ENCODE results near the gene SNAPC2. TPM values are rescaled to one million over a fixed set of nuclear protein-coding genes. Genes with fewer than 3 reads are reported as not detected.
"Not testable (repeated sequence)": the region's sequence is repeated elsewhere in the genome, so short reads cannot be mapped to it uniquely, and the experiment has no call there.

SNAPC2 gene
- total RNA-seq, 1 donor from 2014 or later = 19.5 TPM

- H3K27me3 Mint-ChIP-seq (ENCODE audit: low read depth) = peaks cover 26% of the 10 kb centered on the region
- peak overlapping the region; percentile 64 for H3K4me3 Mint-ChIP-seq (ENCODE audit: low read depth)
- intact Hi-C loops (cut with micrococcal nuclease) = no loop called here
- peaks cover 12% of the 10 kb centered on the region for H3K4me1 Mint-ChIP-seq (ENCODE audit: low read depth)
- H3K9me3 Mint-ChIP-seq = no peaks in the 10 kb centered on the region
- peaks cover 23% of the 10 kb centered on the region for H3K36me3 Mint-ChIP-seq (ENCODE audit: low read depth)
- H3K27ac Mint-ChIP-seq = no peak overlapping the region
- no peak for DNase-seq (ENCODE audit: low spot score)
Observed at GRCh38 chr19:7915250-7916102, 4.7 kb upstream of the SNAPC2 start.

- H3K4me1 Mint-ChIP-seq (ENCODE audit: low read depth) = peaks cover 15% of the 10 kb centered on the region
- no peak overlapping the region for H3K27ac Mint-ChIP-seq
- no peaks in the 10 kb centered on the region for H3K9me3 Mint-ChIP-seq
- H3K36me3 Mint-ChIP-seq (ENCODE audit: low read depth) = peaks cover 16% of the 10 kb centered on the region
- DNase-seq (ENCODE audit: low spot score) = peak; percentile 73
- intact Hi-C loops (cut with micrococcal nuclease) = no loop called here
- H3K4me3 Mint-ChIP-seq (ENCODE audit: low read depth) = peak overlapping the region; percentile 78
- H3K27me3 Mint-ChIP-seq (ENCODE audit: low read depth) = peaks cover 26% of the 10 kb centered on the region
Observed at GRCh38 chr19:7916103-7916954, 3.8 kb upstream of the SNAPC2 start.

GRCh38 chr19:7916955-7917266, 3.2 kb upstream of the SNAPC2 start:
- Mint-ChIP-seq H3K27ac (no peak overlapping the region), H3K36me3 (ENCODE audit: low read depth) (peaks cover 12% of the 10 kb centered on the region), H3K27me3 (ENCODE audit: low read depth) (peaks cover 26% of the 10 kb centered on the region), H3K4me3 (ENCODE audit: low read depth) (peak overlapping the region; percentile 78), H3K9me3 (no peaks in the 10 kb centered on the region), H3K4me1 (ENCODE audit: low read depth) (peaks cover 15% of the 10 kb centered on the region)
- intact Hi-C loops (cut with micrococcal nuclease) = no loop called here
- DNase-seq (ENCODE audit: low spot score) = no peak

GRCh38 chr19:7917267-7918061, 2.7 kb upstream of the SNAPC2 start:
- Mint-ChIP-seq H3K9me3 (no peaks in the 10 kb centered on the region), H3K27ac (no peak overlapping the region), H3K36me3 (ENCODE audit: low read depth) (peaks cover 14% of the 10 kb centered on the region), H3K4me3 (ENCODE audit: low read depth) (peak overlapping the region; percentile 78), H3K4me1 (ENCODE audit: low read depth) (peaks cover 15% of the 10 kb centered on the region), H3K27me3 (ENCODE audit: low read depth) (peaks cover 26% of the 10 kb centered on the region)
- intact Hi-C loops (cut with micrococcal nuclease) = no loop called here
- peak; percentile 45 for DNase-seq (ENCODE audit: low spot score)

- H3K27ac Mint-ChIP-seq; H3K9me3 Mint-ChIP-seq; DNase-seq (ENCODE audit: low spot score); H3K36me3 Mint-ChIP-seq (ENCODE audit: low read depth); intact Hi-C loops (cut with micrococcal nuclease): not testable (repeated sequence)
- Mint-ChIP-seq H3K4me3 (ENCODE audit: low read depth) (peak overlapping the region; percentile 45), H3K4me1 (ENCODE audit: low read depth) (peaks cover 15% of the 10 kb centered on the region), H3K27me3 (ENCODE audit: low read depth) (peaks cover 26% of the 10 kb centered on the region)
Observed at GRCh38 chr19:7918062-7918614, 2.0 kb upstream of the SNAPC2 start.

- H3K4me3 Mint-ChIP-seq (ENCODE audit: low read depth) = peak overlapping the region; percentile 82
- H3K27ac Mint-ChIP-seq = no peak overlapping the region
Observed at GRCh38 chr19:7918615-7919421, 1.3 kb upstream of the SNAPC2 start.

GRCh38 chr19:7920519-7921301, 572 bp downstream of the SNAPC2 start:
- peak overlapping the region; percentile 82 for H3K4me3 Mint-ChIP-seq (ENCODE audit: low read depth)
- H3K27me3 Mint-ChIP-seq (ENCODE audit: low read depth) = peaks cover 19% of the 10 kb centered on the region
- peaks cover 17% of the 10 kb centered on the region for H3K4me1 Mint-ChIP-seq (ENCODE audit: low read depth)
- intact Hi-C loops (cut with micrococcal nuclease) = loop anchor here (1.0 to 2.0 kb wide), 3 partner anchors 17 to 58 kb away; partner anchors contain the start of genes MAP2K7 and TIMM44
- peak; percentile 94 for DNase-seq (ENCODE audit: low spot score)
- H3K36me3 Mint-ChIP-seq (ENCODE audit: low read depth) = peaks cover 6% of the 10 kb centered on the region
- H3K9me3 Mint-ChIP-seq = no peaks in the 10 kb centered on the region
- peak overlapping the region; percentile 89 for H3K27ac Mint-ChIP-seq

More at GRCh38 chr19:7918615-7919421, 1.3 kb upstream of the SNAPC2 start:
- peaks cover 26% of the 10 kb centered on the region for H3K27me3 Mint-ChIP-seq (ENCODE audit: low read depth)
- H3K36me3 Mint-ChIP-seq (ENCODE audit: low read depth) = peaks cover 6% of the 10 kb centered on the region
- intact Hi-C loops (cut with micrococcal nuclease) = no loop called here
- peaks cover 15% of the 10 kb centered on the region for H3K4me1 Mint-ChIP-seq (ENCODE audit: low read depth)
- no peaks in the 10 kb centered on the region for H3K9me3 Mint-ChIP-seq
- DNase-seq (ENCODE audit: low spot score) = no peak

GRCh38 chr19:7921302-7921966, 1.3 kb downstream of the SNAPC2 start:
- H3K9me3 Mint-ChIP-seq = no peaks in the 10 kb centered on the region
- H3K27me3 Mint-ChIP-seq (ENCODE audit: low read depth) = peaks cover 15% of the 10 kb centered on the region
- peaks cover 7% of the 10 kb centered on the region for H3K36me3 Mint-ChIP-seq (ENCODE audit: low read depth)
- peaks cover 17% of the 10 kb centered on the region for H3K4me1 Mint-ChIP-seq (ENCODE audit: low read depth)
- peak overlapping the region; percentile 82 for H3K4me3 Mint-ChIP-seq (ENCODE audit: low read depth)
- no peak for DNase-seq (ENCODE audit: low spot score)
- peak overlapping the region; percentile 89 for H3K27ac Mint-ChIP-seq
- intact Hi-C loops (cut with micrococcal nuclease) = loop anchor here (2.0 kb wide), 1 partner anchor 59 kb away; no protein-coding TSS in a partner anchor

GRCh38 chr19:7921967-7922835, 2.1 kb downstream of the SNAPC2 start:
- H3K36me3 Mint-ChIP-seq (ENCODE audit: low read depth) = peaks cover 8% of the 10 kb centered on the region
- no peak overlapping the region for H3K27ac Mint-ChIP-seq
- no peaks in the 10 kb centered on the region for H3K9me3 Mint-ChIP-seq
- no peak for DNase-seq (ENCODE audit: low spot score)
- peaks cover 17% of the 10 kb centered on the region for H3K4me1 Mint-ChIP-seq (ENCODE audit: low read depth)
- H3K4me3 Mint-ChIP-seq (ENCODE audit: low read depth) = no peak overlapping the region
- intact Hi-C loops (cut with micrococcal nuclease) = loop anchor here (2.0 kb wide), 1 partner anchor 59 kb away; no protein-coding TSS in a partner anchor
- peaks cover 12% of the 10 kb centered on the region for H3K27me3 Mint-ChIP-seq (ENCODE audit: low read depth)

- Mint-ChIP-seq H3K36me3 (ENCODE audit: low read depth) (peaks cover 8% of the 10 kb centered on the region), H3K27me3 (ENCODE audit: low read depth) (peaks cover 12% of the 10 kb centered on the region), H3K4me3 (ENCODE audit: low read depth) (no peak overlapping the region), H3K9me3 (no peaks in the 10 kb centered on the region), H3K4me1 (ENCODE audit: low read depth) (peaks cover 17% of the 10 kb centered on the region), H3K27ac (no peak overlapping the region)
- DNase-seq (ENCODE audit: low spot score) = no peak
- intact Hi-C loops (cut with micrococcal nuclease) = no loop called here
Observed at GRCh38 chr19:7922836-7923195, 2.7 kb downstream of the SNAPC2 start.

Data from activated T-helper 2 cell treated with anti-CD3 and anti-CD28 coated beads, Interferon-gamma antibody, Interleukin-2, Interleukin-4, amounts not matched to agents 10 μg/mL and 5 μg/mL and 100 μg/mL, durations not matched to agents 14 hours and 24 hours and 36 hours (primary cell).